ENCODE results near the gene MATN4. TPM values are rescaled to one million over a fixed set of nuclear protein-coding genes. Genes with fewer than 3 reads are reported as not detected.
"Not testable (repeated sequence)": the region's sequence is repeated elsewhere in the genome, so short reads cannot be mapped to it uniquely, and the experiment has no call there.

The MATN4 gene, protein sequence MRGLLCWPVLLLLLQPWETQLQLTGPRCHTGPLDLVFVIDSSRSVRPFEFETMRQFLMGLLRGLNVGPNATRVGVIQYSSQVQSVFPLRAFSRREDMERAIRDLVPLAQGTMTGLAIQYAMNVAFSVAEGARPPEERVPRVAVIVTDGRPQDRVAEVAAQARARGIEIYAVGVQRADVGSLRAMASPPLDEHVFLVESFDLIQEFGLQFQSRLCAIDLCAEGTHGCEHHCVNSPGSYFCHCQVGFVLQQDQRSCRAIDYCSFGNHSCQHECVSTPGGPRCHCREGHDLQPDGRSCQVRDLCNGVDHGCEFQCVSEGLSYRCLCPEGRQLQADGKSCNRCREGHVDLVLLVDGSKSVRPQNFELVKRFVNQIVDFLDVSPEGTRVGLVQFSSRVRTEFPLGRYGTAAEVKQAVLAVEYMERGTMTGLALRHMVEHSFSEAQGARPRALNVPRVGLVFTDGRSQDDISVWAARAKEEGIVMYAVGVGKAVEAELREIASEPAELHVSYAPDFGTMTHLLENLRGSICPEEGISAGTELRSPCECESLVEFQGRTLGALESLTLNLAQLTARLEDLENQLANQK
- total RNA-seq, result 2.0 and 2.1 TPM in 2 replicates

DNA sequence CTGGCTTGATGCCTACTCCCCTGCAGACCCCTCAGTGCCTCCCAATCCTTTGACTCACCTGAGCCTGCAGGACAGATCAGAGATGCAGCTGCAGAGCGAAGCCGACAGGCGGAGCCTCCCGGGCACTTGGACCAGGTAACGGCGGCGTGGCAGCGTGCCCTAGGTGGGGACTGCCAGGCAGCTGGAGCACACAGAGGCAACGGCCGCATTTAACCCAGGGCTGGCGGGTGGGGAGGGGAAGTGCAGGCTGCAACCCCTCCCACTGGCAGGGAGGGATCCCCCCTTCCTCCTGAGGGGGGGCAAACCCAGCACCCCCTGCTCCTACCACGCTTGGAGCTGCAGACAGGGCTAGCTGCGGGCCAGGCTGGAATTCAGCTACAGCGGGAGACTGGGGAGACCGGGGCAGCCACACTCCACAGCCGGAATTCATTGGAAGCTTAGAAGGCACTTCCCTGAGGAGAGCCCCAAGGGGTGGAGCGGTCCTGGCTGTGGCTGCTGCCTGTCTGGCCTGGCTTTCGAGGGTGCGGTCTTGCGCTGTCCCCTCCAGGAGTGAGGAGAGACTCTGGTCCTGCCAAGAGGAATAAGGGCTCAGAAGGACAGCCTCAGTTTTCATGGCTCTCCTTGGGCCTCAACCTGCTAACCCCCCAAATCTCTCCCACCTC lies at the start of gene MATN4:
TSS of gene MATN4 (minus strand) at position 183 of the 662 bp plus-strand sequence. CDS start 2,717 bp downstream, outside the sequence.
- Mint-ChIP-seq H3K4me1 (ENCODE audit: low read depth) (peaks cover 26% of the 10 kb centered on the region), H3K36me3 (ENCODE audit: low read depth) (peaks cover 17% of the 10 kb centered on the region), H3K27ac (no peak within 1 kb of the TSS), H3K27me3 (ENCODE audit: insufficient read depth) (peaks cover 3% of the 10 kb centered on the region), H3K9me3 (no peaks in the 10 kb centered on the region), H3K4me3 (no peak within 1 kb of the TSS)
- intact Hi-C loops (cut with micrococcal nuclease), result loop anchor here (10.0 kb wide), 1 partner anchor 447 kb away; no protein-coding TSS in a partner anchor
- no peak for DNase-seq (ENCODE audit: low spot score)

DNA sequence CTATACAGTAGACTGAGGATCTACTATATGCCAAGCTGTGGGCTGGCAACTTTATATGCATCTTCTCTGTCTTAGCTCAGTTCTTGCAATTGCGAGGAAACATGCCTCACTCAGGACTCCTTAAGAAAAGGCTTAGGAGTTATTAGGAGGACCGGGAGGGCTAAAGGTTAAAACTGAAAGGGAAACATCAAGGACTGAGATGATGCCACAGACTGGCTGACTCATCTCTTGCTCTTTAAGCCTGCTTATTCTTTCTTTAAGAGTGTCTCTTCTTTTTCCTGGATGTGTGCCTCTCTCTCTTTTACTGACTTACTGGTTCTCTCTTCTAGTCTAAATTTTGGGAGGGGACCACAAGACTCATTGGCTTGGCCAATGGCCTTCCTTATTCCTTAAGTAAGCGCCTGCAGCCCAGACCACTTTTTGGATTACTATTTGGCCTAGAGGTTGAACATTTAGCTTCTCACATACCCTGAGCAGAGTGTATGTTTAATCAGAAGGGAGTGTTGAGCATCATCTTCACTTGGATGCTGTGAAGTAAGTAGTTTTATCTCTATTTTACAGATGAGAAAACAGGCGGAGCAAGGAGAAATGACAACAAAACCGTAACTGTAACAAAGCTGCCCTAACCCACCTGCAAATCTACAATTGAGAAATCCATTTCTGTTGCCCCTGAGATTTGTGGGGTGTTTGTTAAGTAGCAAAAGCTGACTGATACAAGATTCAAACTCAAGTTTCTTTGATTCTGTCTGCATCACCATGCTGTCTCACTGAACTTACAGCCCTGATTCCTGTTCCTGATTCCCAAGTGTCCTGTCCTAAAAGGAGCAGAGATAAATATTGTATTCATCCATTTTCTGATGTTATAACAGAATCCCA lies 47.3 kb upstream of the MATN4 start:
- Mint-ChIP-seq H3K9me3 (no peaks in the 10 kb centered on the region), H3K4me1 (ENCODE audit: low read depth) (peaks cover 68% of the 10 kb centered on the region), H3K36me3 (ENCODE audit: low read depth) (no peaks in the 10 kb centered on the region), H3K27me3 (ENCODE audit: insufficient read depth) (no peaks in the 10 kb centered on the region), H3K27ac (peak overlapping the region; percentile 91), H3K4me3 (peak overlapping the region; percentile 75)
- intact Hi-C loops (cut with micrococcal nuclease), result loop anchor here (1.0 to 5.0 kb wide), 3 partner anchors 8 to 388 kb away; partner anchors contain the start of genes STK4 and SYS1
- DNase-seq (ENCODE audit: low spot score), result peak; percentile 14

DNA sequence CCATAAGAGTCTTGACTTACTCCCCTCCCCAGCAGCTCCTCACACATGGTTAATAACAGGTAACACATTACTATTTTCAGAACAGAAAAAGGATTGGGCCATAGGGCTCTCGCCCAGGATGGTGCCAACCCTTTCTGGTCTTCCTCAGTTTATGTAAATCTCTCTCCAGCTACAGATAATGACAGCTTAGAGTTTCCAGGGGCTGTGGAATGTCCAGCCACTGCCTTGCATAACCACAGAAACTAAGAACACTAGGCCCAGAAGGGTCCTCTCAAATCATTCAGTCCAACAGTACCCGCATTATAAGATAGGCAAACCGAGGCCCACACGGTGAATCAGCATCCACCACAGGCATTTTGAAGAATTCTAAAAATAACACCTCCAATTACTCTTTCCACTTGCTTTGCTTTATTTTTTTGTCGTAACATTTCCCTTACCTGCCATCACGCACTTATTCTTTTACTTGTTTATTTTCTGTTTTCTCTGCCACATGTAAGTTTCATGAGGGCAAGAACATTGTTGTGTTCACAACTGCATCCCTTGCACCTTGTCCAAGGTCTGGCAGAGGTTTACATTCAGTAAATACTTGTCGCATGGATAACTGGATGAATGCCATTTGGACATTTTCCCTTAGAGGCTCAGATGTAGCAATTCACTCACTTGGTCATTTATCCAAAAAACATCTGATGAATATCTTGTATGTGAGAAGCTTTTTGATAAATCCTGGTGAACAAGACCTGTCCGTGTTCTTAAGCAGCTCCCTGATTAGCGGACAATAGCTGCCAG lies 46.5 kb upstream of the MATN4 start:
- peak overlapping the region; percentile 91 for H3K27ac Mint-ChIP-seq
- H3K27me3 Mint-ChIP-seq (ENCODE audit: insufficient read depth), result no peaks in the 10 kb centered on the region
- H3K4me3 Mint-ChIP-seq, result peak overlapping the region; percentile 75
- H3K9me3 Mint-ChIP-seq, result no peaks in the 10 kb centered on the region
- no peak for DNase-seq (ENCODE audit: low spot score)
- intact Hi-C loops (cut with micrococcal nuclease), result loop anchor here (1.0 to 5.0 kb wide), 3 partner anchors 9 to 387 kb away; partner anchors contain the start of genes STK4 and SYS1
- H3K36me3 Mint-ChIP-seq (ENCODE audit: low read depth), result no peaks in the 10 kb centered on the region
- H3K4me1 Mint-ChIP-seq (ENCODE audit: low read depth), result peaks cover 73% of the 10 kb centered on the region

DNA sequence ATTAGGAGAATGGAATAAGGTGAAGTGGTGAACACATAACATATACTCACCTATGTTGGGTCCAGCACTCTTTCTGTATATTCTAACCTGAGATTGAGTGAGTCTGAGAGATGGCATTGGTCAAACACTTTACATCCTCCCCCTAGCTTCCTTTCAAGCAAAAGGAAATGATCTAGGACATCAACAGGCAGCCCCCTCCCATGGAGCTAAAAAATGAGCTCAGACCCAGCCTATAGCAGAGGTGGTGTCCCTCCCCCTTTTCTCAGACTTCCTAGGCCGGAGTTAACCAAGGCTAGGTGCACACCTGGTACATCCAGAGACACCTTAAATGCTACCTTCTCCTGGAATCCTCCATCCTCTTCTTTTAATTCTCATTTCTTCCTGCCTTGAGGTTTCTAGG lies 45.6 kb upstream of the MATN4 start:
- DNase-seq (ENCODE audit: low spot score), result no peak

DNA sequence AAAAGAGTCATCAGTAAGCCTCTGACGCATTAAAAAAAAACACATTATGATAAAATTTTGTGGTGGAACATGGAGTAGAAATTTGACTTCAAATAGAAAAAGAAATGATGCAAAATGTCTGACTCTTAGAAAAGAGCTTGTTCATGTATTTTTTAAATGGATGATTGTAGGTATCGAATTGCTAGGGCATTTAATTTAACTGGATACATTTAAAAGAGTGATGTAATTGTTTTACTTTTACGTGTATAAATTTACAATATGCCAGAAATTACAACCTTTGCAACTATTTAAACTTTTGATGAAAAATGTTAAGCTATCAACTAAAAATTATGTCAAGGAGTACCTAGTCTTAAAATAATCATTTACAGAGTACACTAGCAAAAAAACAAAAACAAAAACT lies 44.6 kb upstream of the MATN4 start:
- no peak overlapping the region for H3K27ac Mint-ChIP-seq
- peaks cover 1% of the 10 kb centered on the region for H3K36me3 Mint-ChIP-seq (ENCODE audit: low read depth)
- no peak for DNase-seq (ENCODE audit: low spot score)
- H3K9me3 Mint-ChIP-seq, result no peaks in the 10 kb centered on the region
- H3K27me3 Mint-ChIP-seq (ENCODE audit: insufficient read depth), result no peaks in the 10 kb centered on the region
- H3K4me1 Mint-ChIP-seq (ENCODE audit: low read depth), result peaks cover 55% of the 10 kb centered on the region
- H3K4me3 Mint-ChIP-seq, result no peak overlapping the region
- intact Hi-C loops (cut with micrococcal nuclease), result no loop called here

More for the DNA sequence above, 45.6 kb upstream of the MATN4 start:
- no peaks in the 10 kb centered on the region for H3K36me3 Mint-ChIP-seq (ENCODE audit: low read depth)
- H3K9me3 Mint-ChIP-seq, result no peaks in the 10 kb centered on the region
- H3K27me3 Mint-ChIP-seq (ENCODE audit: insufficient read depth), result no peaks in the 10 kb centered on the region
- H3K4me3 Mint-ChIP-seq, result no peak overlapping the region
- peak overlapping the region; percentile 91 for H3K27ac Mint-ChIP-seq
- intact Hi-C loops (cut with micrococcal nuclease), result loop anchor here (2.0 kb wide), 1 partner anchor 35 kb away; no protein-coding TSS in a partner anchor
- peaks cover 65% of the 10 kb centered on the region for H3K4me1 Mint-ChIP-seq (ENCODE audit: low read depth)

DNA sequence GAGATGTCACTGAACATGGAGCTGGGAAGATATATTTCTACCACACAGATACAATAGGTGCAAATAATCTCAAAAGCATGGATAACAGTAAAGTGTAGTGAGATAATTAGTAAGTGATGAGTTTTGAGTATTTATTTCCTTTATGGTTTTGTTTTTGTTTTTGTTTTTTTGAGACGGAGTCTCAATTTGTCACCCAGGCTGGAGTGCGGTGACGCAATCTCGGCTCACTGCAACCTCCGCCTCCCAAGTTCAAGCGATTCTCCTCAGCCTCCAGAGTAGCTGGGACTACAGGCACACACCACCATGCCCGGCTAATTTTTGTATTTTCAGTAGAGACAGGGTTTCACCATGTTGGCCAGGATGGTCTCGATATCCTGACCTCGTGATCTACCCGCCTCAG lies 42.7 kb upstream of the MATN4 start:
- H3K27me3 Mint-ChIP-seq (ENCODE audit: insufficient read depth); H3K4me3 Mint-ChIP-seq; H3K9me3 Mint-ChIP-seq; DNase-seq (ENCODE audit: low spot score); intact Hi-C loops (cut with micrococcal nuclease); H3K27ac Mint-ChIP-seq: not testable (repeated sequence)
- peaks cover 15% of the 10 kb centered on the region for H3K36me3 Mint-ChIP-seq (ENCODE audit: low read depth)
- peaks cover 58% of the 10 kb centered on the region for H3K4me1 Mint-ChIP-seq (ENCODE audit: low read depth)

DNA sequence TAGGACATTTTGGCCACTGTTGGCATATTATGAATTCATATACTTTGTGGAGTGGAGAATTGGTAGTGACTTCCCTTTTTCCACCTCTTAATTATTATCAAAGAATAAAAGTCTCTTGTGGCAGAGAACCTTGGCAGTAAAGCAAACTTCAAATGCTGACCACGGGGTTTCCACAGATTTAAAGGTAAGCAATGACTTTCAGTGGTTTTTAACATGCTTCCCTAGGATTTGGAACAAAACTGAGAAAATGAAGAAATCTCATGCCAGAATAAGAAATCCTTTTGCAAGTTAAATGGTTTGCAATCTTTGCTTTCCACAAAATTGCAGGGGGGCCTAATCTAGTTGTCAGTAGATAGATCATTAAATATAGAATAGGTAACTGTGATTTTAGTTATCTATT lies 42.1 kb upstream of the MATN4 start:
- intact Hi-C loops (cut with micrococcal nuclease), result no loop called here
- no peak overlapping the region for H3K27ac Mint-ChIP-seq
- H3K4me1 Mint-ChIP-seq (ENCODE audit: low read depth), result peaks cover 58% of the 10 kb centered on the region
- no peak for DNase-seq (ENCODE audit: low spot score)
- no peaks in the 10 kb centered on the region for H3K27me3 Mint-ChIP-seq (ENCODE audit: insufficient read depth)
- no peaks in the 10 kb centered on the region for H3K9me3 Mint-ChIP-seq
- peaks cover 18% of the 10 kb centered on the region for H3K36me3 Mint-ChIP-seq (ENCODE audit: low read depth)
- H3K4me3 Mint-ChIP-seq, result no peak overlapping the region

DNA sequence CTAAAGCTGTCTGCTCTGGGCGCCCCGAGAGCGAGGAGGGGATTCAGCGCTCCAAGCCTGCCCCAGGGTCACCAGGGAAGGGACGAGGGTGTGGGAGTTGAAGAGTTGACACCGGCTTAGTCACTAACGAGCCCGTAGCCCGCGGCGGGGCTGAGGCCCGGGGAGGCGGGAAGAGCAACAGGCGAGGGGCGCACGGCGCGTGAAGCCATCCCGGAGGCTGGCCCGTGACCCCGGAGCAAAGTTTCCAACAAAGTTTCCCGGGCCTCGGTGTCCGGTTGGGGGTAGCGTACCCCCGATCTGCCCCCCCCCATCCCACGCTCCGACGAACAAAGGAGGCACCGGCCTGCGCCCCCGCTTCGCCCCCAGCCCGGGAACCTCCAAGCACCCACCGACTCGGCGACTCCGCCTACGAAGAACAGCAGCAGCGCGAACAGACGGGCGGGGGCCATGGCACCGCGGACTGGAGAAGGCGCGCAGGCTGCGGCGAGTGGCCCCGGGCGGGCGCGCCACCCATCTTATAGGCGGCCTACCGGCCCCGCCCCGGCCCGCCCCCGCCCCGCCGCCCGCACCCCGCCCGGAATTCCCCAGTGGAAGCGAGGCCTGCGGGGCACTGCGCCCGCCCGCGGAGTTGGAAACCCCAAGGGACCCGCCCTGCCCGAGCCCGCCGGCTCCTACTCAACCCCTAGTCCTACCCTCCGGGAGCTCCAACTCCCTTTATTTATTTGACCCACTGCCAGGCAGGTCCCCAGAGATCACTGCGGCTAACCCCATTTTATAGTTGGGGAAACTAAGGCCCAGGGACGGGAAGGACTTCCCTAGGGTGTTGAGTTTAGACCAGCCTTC lies 40.1 kb upstream of the MATN4 start, which contains the start of gene SDC4:
TSS of gene SDC4 (minus strand) at position 489 of the 843 bp plus-strand sequence. CDS start at position 449, 40 bp downstream.
- no peaks in the 10 kb centered on the region for H3K9me3 Mint-ChIP-seq
- peaks cover 57% of the 10 kb centered on the region for H3K4me1 Mint-ChIP-seq (ENCODE audit: low read depth)
- intact Hi-C loops (cut with micrococcal nuclease), result loop anchor here (1.0 kb wide), 2 partner anchors 9 to 15 kb away; partner anchors contain the start of gene SYS1
- DNase-seq (ENCODE audit: low spot score), result peak; percentile 71
- H3K4me3 Mint-ChIP-seq, result peak within 1 kb of the TSS; percentile 98
- H3K36me3 Mint-ChIP-seq (ENCODE audit: low read depth), result peaks cover 32% of the 10 kb centered on the region
- H3K27ac Mint-ChIP-seq, result peak within 1 kb of the TSS; percentile 80
- no peaks in the 10 kb centered on the region for H3K27me3 Mint-ChIP-seq (ENCODE audit: insufficient read depth)

DNA sequence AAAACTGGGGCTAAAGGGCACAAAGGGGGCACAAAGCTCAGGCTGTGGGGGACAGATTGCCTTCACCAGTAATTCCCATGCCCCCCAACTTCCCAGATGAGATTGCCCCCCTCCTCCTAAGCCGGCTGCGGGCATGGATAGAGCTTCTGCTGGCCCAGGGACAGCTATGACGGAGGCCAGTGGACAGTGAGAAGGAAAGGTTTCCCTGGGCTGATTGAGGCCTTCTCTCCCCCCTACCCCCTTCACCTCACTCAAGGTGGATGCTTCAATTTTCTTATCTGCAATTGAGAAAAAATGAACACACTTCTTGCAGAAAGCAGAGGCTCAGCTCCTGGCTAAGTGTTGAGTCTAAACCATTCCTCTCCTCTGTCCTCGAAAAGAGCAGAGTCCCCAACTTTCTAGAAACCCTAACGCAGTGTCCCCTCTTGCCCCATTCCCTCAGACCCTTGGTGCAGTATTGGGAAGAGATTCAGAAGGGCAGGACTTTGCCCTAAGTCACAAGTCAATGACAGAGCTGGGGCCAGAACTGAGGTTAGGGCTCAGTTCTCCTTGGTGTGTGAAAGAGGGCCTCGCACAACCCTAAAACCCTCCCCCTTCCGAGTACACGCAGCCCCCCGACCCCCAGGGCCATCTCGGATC lies 39.3 kb upstream of the MATN4 start:
- intact Hi-C loops (cut with micrococcal nuclease), result no loop called here
- peaks cover 63% of the 10 kb centered on the region for H3K4me1 Mint-ChIP-seq (ENCODE audit: low read depth)
- H3K9me3 Mint-ChIP-seq, result no peaks in the 10 kb centered on the region

DNA sequence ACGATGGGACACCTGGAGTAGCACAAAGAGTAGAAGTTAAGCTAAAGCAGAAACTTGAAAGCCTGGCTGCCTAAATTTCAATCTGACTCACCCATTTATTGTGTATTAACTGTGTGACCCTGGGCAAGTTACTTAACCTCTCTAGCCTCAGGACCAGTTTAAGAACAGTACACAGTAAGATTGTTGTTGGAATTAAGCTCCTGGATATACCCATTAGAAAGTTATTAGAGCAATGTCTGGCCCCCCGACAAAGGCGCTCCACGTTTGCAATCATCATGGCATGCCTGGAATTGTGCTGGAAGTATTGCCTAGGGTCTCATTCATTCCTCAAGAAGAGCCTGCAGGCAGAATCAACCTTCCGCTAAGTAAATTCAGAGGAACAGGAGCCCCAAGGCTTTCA lies 38.8 kb upstream of the MATN4 start:
- no peaks in the 10 kb centered on the region for H3K27me3 Mint-ChIP-seq (ENCODE audit: insufficient read depth)
- peaks cover 35% of the 10 kb centered on the region for H3K36me3 Mint-ChIP-seq (ENCODE audit: low read depth)
- H3K27ac Mint-ChIP-seq, result peak overlapping the region; percentile 57
- intact Hi-C loops (cut with micrococcal nuclease), result no loop called here
- H3K4me3 Mint-ChIP-seq, result peak overlapping the region; percentile 98
- peaks cover 69% of the 10 kb centered on the region for H3K4me1 Mint-ChIP-seq (ENCODE audit: low read depth)
- H3K9me3 Mint-ChIP-seq, result no peaks in the 10 kb centered on the region
- DNase-seq (ENCODE audit: low spot score), result no peak

More for the DNA sequence above, 39.3 kb upstream of the MATN4 start:
- Mint-ChIP-seq H3K36me3 (ENCODE audit: low read depth) (peaks cover 35% of the 10 kb centered on the region), H3K27ac (peak overlapping the region; percentile 57), H3K4me3 (peak overlapping the region; percentile 98), H3K27me3 (ENCODE audit: insufficient read depth) (no peaks in the 10 kb centered on the region)
- no peak for DNase-seq (ENCODE audit: low spot score)
